Body of pancreas (tissue), 4 donors: ENCODE results near the gene STX19.

ENCODE experiments used
- POLR2A ChIP-seq, 3 donors: fragments of 450-650 bp; IDR thresholded peaks; one replicate each; pipeline ENCODE4 v1.6.1; 2016; ENCODE audit warnings: antibody characterized with exemption in 3 of 3, mild to moderate bottlenecking in 2 of 3
- TF ChIP-seq, protein P1 (sequence below), 7 experiments: fragments of 450-650 bp in 4 of 7; fragments of 200-600 bp in 3 of 7; sonication (generic) in 3 of 7; IDR thresholded peaks; one replicate each; pipeline ENCODE4 v1.5.1; 2016 to 2019; ENCODE audit warnings: antibody characterized with exemption in 7 of 7

- TF ChIP-seq, protein P1, sequence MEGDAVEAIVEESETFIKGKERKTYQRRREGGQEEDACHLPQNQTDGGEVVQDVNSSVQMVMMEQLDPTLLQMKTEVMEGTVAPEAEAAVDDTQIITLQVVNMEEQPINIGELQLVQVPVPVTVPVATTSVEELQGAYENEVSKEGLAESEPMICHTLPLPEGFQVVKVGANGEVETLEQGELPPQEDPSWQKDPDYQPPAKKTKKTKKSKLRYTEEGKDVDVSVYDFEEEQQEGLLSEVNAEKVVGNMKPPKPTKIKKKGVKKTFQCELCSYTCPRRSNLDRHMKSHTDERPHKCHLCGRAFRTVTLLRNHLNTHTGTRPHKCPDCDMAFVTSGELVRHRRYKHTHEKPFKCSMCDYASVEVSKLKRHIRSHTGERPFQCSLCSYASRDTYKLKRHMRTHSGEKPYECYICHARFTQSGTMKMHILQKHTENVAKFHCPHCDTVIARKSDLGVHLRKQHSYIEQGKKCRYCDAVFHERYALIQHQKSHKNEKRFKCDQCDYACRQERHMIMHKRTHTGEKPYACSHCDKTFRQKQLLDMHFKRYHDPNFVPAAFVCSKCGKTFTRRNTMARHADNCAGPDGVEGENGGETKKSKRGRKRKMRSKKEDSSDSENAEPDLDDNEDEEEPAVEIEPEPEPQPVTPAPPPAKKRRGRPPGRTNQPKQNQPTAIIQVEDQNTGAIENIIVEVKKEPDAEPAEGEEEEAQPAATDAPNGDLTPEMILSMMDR (IDR thresholded peaks at IDR 0.05): no peak
- TF ChIP-seq POLR2A (IDR thresholded peaks at IDR 0.05): no peak
Measured at GRCh38 chr3:94001191-94001590, 27.2 kb downstream of the STX19 start.
